Measurements from ENCODE around the gene WWOX.

Gene WWOX

GRCh38 chr16:78461496-78462287, 362.2 kb downstream of the WWOX start:
- Histone ChIP-seq H3K36me3 (ENCODE audit: control insufficient read depth, insufficient read depth, low read length) (no peaks in the 10 kb centered on the region), H3K4me3 (ENCODE audit: extremely low read depth, insufficient read depth, low read length, poor library complexity, severe bottlenecking) (no peak overlapping the region), H3K4me1 (ENCODE audit: control insufficient read depth, insufficient read depth, low read length, poor library complexity, severe bottlenecking) (peaks cover 3% of the 10 kb centered on the region), H3K9me3 (ENCODE audit: control insufficient read depth, low read length) (peaks cover 6% of the 10 kb centered on the region), H3K27ac (ENCODE audit: low read depth, low read length, severe bottlenecking) (no peak overlapping the region)
- 92 to 96% methylated on average over 2 to 5 of the region's 9 CpGs for WGBS, 2 experiments (ENCODE audit: insufficient coverage in 2 of 2)

- H3K27ac ChIP-seq (ENCODE audit: low read depth, low read length, severe bottlenecking): no peak overlapping the region
These were observed 363.1 kb downstream of the WWOX start for GRCh38 chr16:78462288-78463208.

GRCh38 chr16:78463591-78463990, 364.1 kb downstream of the WWOX start:
- WGBS, 2 experiments (ENCODE audit: insufficient coverage in 2 of 2): 100% methylated on average over 1 of the region's 1 CpG
- peaks cover 3% of the 10 kb centered on the region for H3K4me1 ChIP-seq (ENCODE audit: control insufficient read depth, insufficient read depth, low read length, poor library complexity, severe bottlenecking)

More at GRCh38 chr16:78462288-78463208, 363.1 kb downstream of the WWOX start:
- peaks cover 3% of the 10 kb centered on the region for H3K4me1 ChIP-seq (ENCODE audit: control insufficient read depth, insufficient read depth, low read length, poor library complexity, severe bottlenecking)
- H3K4me3 ChIP-seq (ENCODE audit: extremely low read depth, insufficient read depth, low read length, poor library complexity, severe bottlenecking): no peak overlapping the region
- 88 to 89% methylated on average over 19 to 20 of the region's 24 CpGs for WGBS, 2 experiments (ENCODE audit: insufficient coverage in 2 of 2)
- H3K36me3 ChIP-seq (ENCODE audit: control insufficient read depth, insufficient read depth, low read length): no peaks in the 10 kb centered on the region
- H3K9me3 ChIP-seq (ENCODE audit: control insufficient read depth, low read length): peaks cover 6% of the 10 kb centered on the region

DNA sequence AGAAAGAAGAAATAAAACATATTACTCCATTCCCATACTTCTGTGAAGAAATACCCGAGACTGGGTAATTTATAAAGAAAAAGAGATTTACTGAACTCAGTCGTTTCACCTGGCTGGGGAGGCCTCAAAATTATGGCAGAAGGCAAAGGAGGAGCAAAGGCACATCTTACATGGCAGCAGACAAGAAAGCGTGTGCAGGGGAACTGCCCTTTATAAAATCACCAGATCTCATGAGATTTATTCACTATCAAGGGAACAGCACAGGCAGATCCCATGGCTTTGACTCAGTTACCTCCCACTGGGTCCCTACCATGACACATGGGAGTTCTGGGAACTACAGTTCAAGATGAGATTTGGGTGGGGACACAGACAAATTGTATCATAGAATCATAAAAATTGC, 365.4 kb downstream of the WWOX start:
- 88 to 90% methylated on average over 1 to 2 of the region's 3 CpGs for WGBS, 2 experiments (ENCODE audit: insufficient coverage in 2 of 2)
- Histone ChIP-seq H3K36me3 (ENCODE audit: control insufficient read depth, insufficient read depth, low read length) (no peaks in the 10 kb centered on the region), H3K4me1 (ENCODE audit: control insufficient read depth, insufficient read depth, low read length, poor library complexity, severe bottlenecking) (peaks cover 3% of the 10 kb centered on the region), H3K9me3 (ENCODE audit: control insufficient read depth, low read length) (peaks cover 6% of the 10 kb centered on the region), H3K27ac (ENCODE audit: low read depth, low read length, severe bottlenecking) (no peak overlapping the region), H3K4me3 (ENCODE audit: extremely low read depth, insufficient read depth, low read length, poor library complexity, severe bottlenecking) (no peak overlapping the region)

More at GRCh38 chr16:78463591-78463990, 364.1 kb downstream of the WWOX start:
- Histone ChIP-seq H3K36me3 (ENCODE audit: control insufficient read depth, insufficient read depth, low read length) (no peaks in the 10 kb centered on the region), H3K4me3 (ENCODE audit: extremely low read depth, insufficient read depth, low read length, poor library complexity, severe bottlenecking) (no peak overlapping the region), H3K9me3 (ENCODE audit: control insufficient read depth, low read length) (peaks cover 6% of the 10 kb centered on the region), H3K27ac (ENCODE audit: low read depth, low read length, severe bottlenecking) (no peak overlapping the region)

- Histone ChIP-seq H3K36me3 (ENCODE audit: control insufficient read depth, insufficient read depth, low read length) (no peaks in the 10 kb centered on the region), H3K4me1 (ENCODE audit: control insufficient read depth, insufficient read depth, low read length, poor library complexity, severe bottlenecking) (peaks cover 3% of the 10 kb centered on the region), H3K9me3 (ENCODE audit: control insufficient read depth, low read length) (peaks cover 6% of the 10 kb centered on the region), H3K4me3 (ENCODE audit: extremely low read depth, insufficient read depth, low read length, poor library complexity, severe bottlenecking) (no peak overlapping the region), H3K27ac (ENCODE audit: low read depth, low read length, severe bottlenecking) (no peak overlapping the region)
- WGBS, 2 experiments (ENCODE audit: insufficient coverage in 2 of 2): 86 to 91% methylated on average over 1 to 4 of the region's 6 CpGs
These were observed 366.3 kb downstream of the WWOX start for GRCh38 chr16:78465730-78466129.

DNA sequence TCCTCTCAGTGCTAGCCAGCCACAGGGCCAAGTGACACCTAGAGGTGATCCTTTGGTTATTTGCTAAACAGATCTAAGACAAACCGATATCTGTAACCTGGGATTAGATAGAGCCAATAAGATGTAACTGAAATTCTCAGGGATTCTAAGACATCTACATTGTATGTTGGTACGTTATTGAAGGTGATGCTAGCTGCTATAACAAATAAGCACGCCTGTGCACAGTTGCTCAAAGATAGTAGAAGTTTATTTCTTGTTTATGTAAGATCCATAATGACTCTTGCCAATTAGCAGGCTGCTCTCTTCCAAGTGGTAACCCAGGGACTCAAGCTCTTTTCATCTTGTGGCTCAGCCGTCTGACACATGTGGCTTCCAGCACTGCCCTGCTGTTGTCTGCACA, 370.3 kb downstream of the WWOX start:
- Histone ChIP-seq H3K9me3 (ENCODE audit: control insufficient read depth, low read length) (peaks cover 6% of the 10 kb centered on the region), H3K4me1 (ENCODE audit: control insufficient read depth, insufficient read depth, low read length, poor library complexity, severe bottlenecking) (no peaks in the 10 kb centered on the region), H3K36me3 (ENCODE audit: control insufficient read depth, insufficient read depth, low read length) (no peaks in the 10 kb centered on the region), H3K27ac (ENCODE audit: low read depth, low read length, severe bottlenecking) (no peak overlapping the region), H3K4me3 (ENCODE audit: extremely low read depth, insufficient read depth, low read length, poor library complexity, severe bottlenecking) (no peak overlapping the region)
- WGBS, 2 experiments (ENCODE audit: insufficient coverage in 2 of 2): 89 to 93% methylated on average over 4 of the region's 4 CpGs

DNA sequence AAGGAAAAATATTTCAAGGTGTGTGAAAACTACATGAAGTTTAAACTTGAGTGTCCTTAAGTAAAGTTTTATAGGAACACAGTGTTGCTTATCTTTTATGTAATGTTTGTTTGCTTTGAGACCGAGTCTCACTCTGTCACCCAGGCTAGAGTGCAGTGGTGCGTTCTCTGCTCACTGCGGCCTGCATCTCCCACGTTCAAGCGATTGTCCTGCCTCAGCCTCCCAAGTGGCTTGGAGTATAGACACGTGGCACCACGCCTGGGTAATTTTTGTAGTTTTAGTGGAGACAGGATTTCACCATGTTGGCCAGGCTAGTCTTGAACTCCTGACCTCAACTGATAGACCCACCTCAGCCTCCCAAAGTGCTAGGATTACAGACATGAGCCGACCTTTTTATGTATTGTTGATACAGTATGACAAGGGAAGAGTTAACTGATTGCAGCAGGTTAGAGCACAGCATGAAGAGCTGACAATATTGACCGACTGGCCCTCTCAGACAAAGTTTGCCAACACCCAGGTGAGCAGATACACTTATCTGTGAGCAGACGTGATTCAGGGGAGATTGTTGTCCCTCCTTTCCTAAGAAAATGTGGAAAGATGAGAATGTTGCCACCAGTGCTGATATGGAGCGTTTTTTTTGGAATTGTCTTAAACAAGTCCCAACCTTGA, 373.7 kb downstream of the WWOX start:
- no peaks in the 10 kb centered on the region for H3K36me3 ChIP-seq (ENCODE audit: control insufficient read depth, insufficient read depth, low read length)
- no peak overlapping the region for H3K27ac ChIP-seq (ENCODE audit: low read depth, low read length, severe bottlenecking)
- no peak overlapping the region for H3K4me3 ChIP-seq (ENCODE audit: extremely low read depth, insufficient read depth, low read length, poor library complexity, severe bottlenecking)
- WGBS, 2 experiments (ENCODE audit: insufficient coverage in 2 of 2): 92 to 94% methylated on average over 4 to 10 of the region's 11 CpGs
- no peaks in the 10 kb centered on the region for H3K9me3 ChIP-seq (ENCODE audit: control insufficient read depth, low read length)
- H3K4me1 ChIP-seq (ENCODE audit: control insufficient read depth, insufficient read depth, low read length, poor library complexity, severe bottlenecking): no peaks in the 10 kb centered on the region

DNA sequence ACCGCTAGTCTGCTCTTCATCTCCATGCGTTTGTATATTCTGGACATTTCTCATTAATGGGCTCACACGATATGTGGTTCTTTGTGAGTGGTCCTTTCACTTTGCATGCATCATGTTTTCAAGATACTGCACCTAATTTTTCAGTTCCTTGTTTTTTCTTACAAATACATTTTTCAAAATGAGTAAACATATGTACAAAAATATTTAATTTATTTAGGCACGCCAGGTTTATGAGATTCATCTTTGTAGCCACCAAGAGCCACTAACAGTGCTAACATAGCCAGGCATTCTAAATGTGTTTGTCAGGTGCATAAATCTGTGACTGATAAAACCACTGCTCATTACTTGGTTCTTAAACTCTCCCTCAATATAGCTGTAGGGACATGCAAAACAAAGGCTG, 375.3 kb downstream of the WWOX start:
- Histone ChIP-seq H3K4me1 (ENCODE audit: control insufficient read depth, insufficient read depth, low read length, poor library complexity, severe bottlenecking) (no peaks in the 10 kb centered on the region), H3K27ac (ENCODE audit: low read depth, low read length, severe bottlenecking) (no peak overlapping the region), H3K4me3 (ENCODE audit: extremely low read depth, insufficient read depth, low read length, poor library complexity, severe bottlenecking) (no peak overlapping the region), H3K9me3 (ENCODE audit: control insufficient read depth, low read length) (no peaks in the 10 kb centered on the region), H3K36me3 (ENCODE audit: control insufficient read depth, insufficient read depth, low read length) (no peaks in the 10 kb centered on the region)
- WGBS, 2 experiments (ENCODE audit: insufficient coverage in 2 of 2): 90% methylated on average over 2 to 3 of the region's 4 CpGs

DNA sequence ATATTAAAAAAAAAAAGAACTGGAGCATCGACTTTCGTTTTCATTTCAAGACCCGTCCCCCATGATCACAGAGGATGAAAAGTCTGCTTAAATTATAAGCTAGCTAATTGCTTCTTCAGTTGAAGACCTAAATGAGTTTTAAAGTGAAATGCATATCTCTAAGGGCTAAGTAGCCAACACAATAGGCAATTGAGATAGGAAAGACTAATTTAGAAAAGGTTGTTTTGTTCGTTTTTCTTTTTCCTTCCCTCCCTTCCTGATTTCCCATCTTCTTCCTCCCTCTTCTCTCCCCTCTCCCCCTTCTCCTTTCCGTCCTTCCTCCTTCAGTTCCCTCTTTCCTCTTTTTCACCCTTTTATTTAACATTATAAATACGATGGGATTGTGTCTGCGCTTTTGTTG, 377.2 kb downstream of the WWOX start:
- H3K27ac ChIP-seq (ENCODE audit: low read depth, low read length, severe bottlenecking): no peak overlapping the region
- WGBS, 2 experiments (ENCODE audit: insufficient coverage in 2 of 2): 83 to 100% methylated on average over 1 to 3 of the region's 7 CpGs
- H3K36me3 ChIP-seq (ENCODE audit: control insufficient read depth, insufficient read depth, low read length): no peaks in the 10 kb centered on the region
- H3K4me3 ChIP-seq (ENCODE audit: extremely low read depth, insufficient read depth, low read length, poor library complexity, severe bottlenecking): no peak overlapping the region
- no peaks in the 10 kb centered on the region for H3K4me1 ChIP-seq (ENCODE audit: control insufficient read depth, insufficient read depth, low read length, poor library complexity, severe bottlenecking)
- H3K9me3 ChIP-seq (ENCODE audit: control insufficient read depth, low read length): no peaks in the 10 kb centered on the region

DNA sequence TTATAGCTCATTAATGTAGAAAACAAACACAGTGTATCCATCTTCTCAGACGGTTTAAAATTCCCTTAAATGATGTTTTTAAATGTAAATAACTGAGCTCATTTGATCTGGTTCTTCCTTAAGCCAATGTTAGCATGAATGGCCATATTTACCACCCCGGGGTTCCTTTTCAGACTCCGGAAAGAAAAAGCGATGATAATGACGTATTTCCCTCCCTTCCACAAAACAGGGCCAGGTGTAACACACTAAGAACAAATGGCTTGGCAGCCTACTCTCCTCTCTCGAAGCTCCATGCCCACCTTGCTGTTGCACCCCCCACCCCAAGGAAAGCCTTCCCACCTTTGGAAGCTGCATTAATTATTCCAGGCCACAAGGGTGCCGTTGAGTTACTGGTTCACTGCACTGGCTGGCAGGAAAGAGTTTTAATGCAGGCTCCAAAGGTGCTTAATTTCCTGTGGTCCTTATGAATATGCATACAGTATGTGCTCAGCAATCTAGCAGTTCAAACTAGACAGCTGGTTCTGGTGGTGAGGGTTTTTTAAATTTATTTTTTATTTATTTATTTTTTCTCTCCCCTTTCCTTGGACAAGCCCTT, 378.9 kb downstream of the WWOX start:
- WGBS, 2 experiments (ENCODE audit: insufficient coverage in 2 of 2): 67 to 76% methylated on average over 2 to 4 of the region's 7 CpGs
- Histone ChIP-seq H3K4me1 (ENCODE audit: control insufficient read depth, insufficient read depth, low read length, poor library complexity, severe bottlenecking) (no peaks in the 10 kb centered on the region), H3K4me3 (ENCODE audit: extremely low read depth, insufficient read depth, low read length, poor library complexity, severe bottlenecking) (no peak overlapping the region), H3K27ac (ENCODE audit: low read depth, low read length, severe bottlenecking) (no peak overlapping the region), H3K9me3 (ENCODE audit: control insufficient read depth, low read length) (no peaks in the 10 kb centered on the region), H3K36me3 (ENCODE audit: control insufficient read depth, insufficient read depth, low read length) (no peaks in the 10 kb centered on the region)
